SH-SY5Y (cell line): ENCODE data around the gene TTC28.

ENCODE experiments used
- GATA2 ChIP-seq: IDR thresholded peaks from 2 replicates; pipeline ENCODE4 v1.6.1; 2011; ENCODE audit warnings: mild to moderate bottlenecking, low read depth, low read length
- GATA3 ChIP-seq: IDR thresholded peaks from 2 replicates; pipeline ENCODE4 v1.6.1; 2011; ENCODE audit warnings: low read depth, mild to moderate bottlenecking, low read length, moderate library complexity

- TF ChIP-seq GATA2 (no peak), GATA3 (no peak)
These were observed 174.1 kb downstream of the TTC28 start for GRCh38 chr22:28505416-28506149.
